Prostate gland (tissue), 2 donors: ENCODE measurements around the gene HCN1.

Experiments
- POLR2A ChIP-seq: fragments of 450-650 bp; IDR thresholded peaks from one replicate; pipeline ENCODE4 v1.6.1; 2016; ENCODE audit warnings: antibody characterized with exemption, mild to moderate bottlenecking
- TF ChIP-seq, protein P1 (sequence below), 4 experiments: fragments of 200-600 bp in 2 of 4; fragments of 450-650 bp in 2 of 4; sonication (generic) in 2 of 4; IDR thresholded peaks; 1 replicate in 3 of 4; 2 replicates in 1 of 4; pipeline ENCODE4 v1.5.1; 2016 to 2019; ENCODE audit warnings: antibody characterized with exemption in 4 of 4, mild to moderate bottlenecking in 2 of 4, moderate library complexity in 2 of 4

DNA sequence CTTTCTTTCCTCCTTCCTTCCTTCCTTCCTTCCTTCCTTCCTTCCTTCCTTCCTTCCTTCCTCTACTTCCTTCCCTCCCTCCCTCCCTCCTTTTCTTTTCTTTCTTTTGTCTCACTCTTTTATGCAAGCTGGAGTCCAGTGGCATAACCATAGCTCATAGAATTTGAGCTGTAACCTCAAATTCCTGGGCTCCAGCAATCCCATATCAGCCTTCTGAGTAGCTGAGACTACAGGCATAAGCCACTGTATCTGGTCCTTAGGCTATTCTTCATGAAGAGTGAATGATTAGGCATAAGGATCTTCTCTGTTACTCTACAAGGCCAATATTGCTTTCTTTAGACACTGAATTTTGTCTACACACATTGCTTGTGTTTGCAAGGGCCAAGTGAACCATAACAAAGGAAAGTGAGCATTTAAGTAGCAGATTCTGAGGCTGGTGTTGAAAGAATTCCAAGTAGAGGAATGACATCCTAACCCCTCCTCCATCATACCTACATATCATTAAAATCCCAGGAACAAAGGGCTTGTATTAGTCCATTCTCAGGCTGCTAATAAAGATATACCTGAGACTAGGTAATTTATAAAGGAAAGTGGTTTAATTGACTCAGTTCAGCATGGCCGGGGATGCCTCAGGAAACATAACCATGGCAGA is 293.2 kb downstream of the HCN1 start:
- TF ChIP-seq, protein P1, sequence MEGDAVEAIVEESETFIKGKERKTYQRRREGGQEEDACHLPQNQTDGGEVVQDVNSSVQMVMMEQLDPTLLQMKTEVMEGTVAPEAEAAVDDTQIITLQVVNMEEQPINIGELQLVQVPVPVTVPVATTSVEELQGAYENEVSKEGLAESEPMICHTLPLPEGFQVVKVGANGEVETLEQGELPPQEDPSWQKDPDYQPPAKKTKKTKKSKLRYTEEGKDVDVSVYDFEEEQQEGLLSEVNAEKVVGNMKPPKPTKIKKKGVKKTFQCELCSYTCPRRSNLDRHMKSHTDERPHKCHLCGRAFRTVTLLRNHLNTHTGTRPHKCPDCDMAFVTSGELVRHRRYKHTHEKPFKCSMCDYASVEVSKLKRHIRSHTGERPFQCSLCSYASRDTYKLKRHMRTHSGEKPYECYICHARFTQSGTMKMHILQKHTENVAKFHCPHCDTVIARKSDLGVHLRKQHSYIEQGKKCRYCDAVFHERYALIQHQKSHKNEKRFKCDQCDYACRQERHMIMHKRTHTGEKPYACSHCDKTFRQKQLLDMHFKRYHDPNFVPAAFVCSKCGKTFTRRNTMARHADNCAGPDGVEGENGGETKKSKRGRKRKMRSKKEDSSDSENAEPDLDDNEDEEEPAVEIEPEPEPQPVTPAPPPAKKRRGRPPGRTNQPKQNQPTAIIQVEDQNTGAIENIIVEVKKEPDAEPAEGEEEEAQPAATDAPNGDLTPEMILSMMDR (IDR thresholded peaks at IDR 0.05), result no peak
- TF ChIP-seq POLR2A, result no peak
